ENCODE data around the gene SOX5. TPM values are rescaled to one million over a fixed set of nuclear protein-coding genes. Genes with fewer than 3 reads are reported as not detected.
"Not testable (repeated sequence)": the region's sequence is repeated elsewhere in the genome, so short reads cannot be mapped to it uniquely, and the experiment has no call there.

Gene SOX5
- total and polyA plus RNA-seq, 2 donors (not counting 1 experiment from before 2014, with no cell fraction given), result 3.9 to 17.2 TPM

DNA sequence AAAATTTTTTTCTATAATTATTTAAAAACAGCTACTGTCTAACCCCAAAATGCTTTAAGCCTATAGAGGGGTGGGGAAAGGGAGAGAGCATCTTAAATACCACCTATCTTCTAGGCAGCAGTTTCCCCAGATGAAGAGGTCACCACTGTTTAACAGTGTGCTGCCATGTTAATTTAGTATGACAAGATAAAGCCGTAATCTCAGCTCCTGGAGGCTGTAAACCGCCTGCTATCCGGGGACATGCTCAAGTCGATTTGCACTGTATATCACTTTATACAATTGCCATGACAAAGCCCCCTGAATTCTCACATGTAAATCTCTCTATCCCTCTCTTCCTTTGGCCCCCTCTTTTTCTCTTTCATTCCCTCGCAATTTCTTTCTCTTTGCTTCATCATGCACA lies 68.5 kb downstream of the SOX5 start:
- H2AFZ ChIP-seq (ENCODE audit: insufficient read depth, low read depth, low read length, poor library complexity, severe bottlenecking), result no peak overlapping the region
- H3K36me3 ChIP-seq (replicated peaks in 1 of 2; ENCODE audit: control extremely low read depth in 1 of 2, control insufficient read depth in 1 of 2, extremely low read depth in 1 of 2, insufficient read depth in 2 of 2, low read length in 1 of 2), result no peaks in the 10 kb centered on the region
- no peak for DNase-seq
- ChIA-PET POLR2A (no interaction called here), CTCF (no interaction called here)
- H3K9me3 ChIP-seq (ENCODE audit: control extremely low read depth in 1 of 3, control insufficient read depth in 2 of 3, insufficient read depth in 1 of 3, low read length in 2 of 3), result no peaks in the 10 kb centered on the region
- H3K27me3 Mint-ChIP-seq, result no peaks in the 10 kb centered on the region
- no peak overlapping the region for H3K4me2 ChIP-seq (replicated peaks; ENCODE audit: low read depth, low read length, poor library complexity, severe bottlenecking)
- H3K79me2 ChIP-seq (ENCODE audit: control insufficient read depth, insufficient read depth, low read length), result no peaks in the 10 kb centered on the region
- no peak for TF ChIP-seq EZH2 (IDR thresholded peaks at IDR 0.05; ENCODE audit: borderline replicate concordance, insufficient read depth, low read depth, low read length, poor library complexity, severe bottlenecking)
- TF ChIP-seq, protein P1, sequence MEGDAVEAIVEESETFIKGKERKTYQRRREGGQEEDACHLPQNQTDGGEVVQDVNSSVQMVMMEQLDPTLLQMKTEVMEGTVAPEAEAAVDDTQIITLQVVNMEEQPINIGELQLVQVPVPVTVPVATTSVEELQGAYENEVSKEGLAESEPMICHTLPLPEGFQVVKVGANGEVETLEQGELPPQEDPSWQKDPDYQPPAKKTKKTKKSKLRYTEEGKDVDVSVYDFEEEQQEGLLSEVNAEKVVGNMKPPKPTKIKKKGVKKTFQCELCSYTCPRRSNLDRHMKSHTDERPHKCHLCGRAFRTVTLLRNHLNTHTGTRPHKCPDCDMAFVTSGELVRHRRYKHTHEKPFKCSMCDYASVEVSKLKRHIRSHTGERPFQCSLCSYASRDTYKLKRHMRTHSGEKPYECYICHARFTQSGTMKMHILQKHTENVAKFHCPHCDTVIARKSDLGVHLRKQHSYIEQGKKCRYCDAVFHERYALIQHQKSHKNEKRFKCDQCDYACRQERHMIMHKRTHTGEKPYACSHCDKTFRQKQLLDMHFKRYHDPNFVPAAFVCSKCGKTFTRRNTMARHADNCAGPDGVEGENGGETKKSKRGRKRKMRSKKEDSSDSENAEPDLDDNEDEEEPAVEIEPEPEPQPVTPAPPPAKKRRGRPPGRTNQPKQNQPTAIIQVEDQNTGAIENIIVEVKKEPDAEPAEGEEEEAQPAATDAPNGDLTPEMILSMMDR (IDR thresholded peaks at IDR 0.05), result no peak
- H3K27ac ChIP-seq (ENCODE audit: low read length in 2 of 2), result no peak overlapping the region
- no peaks in the 10 kb centered on the region for H3K27me3 ChIP-seq (replicated peaks in 1 of 4; ENCODE audit: control extremely low read depth in 1 of 4, control insufficient read depth in 3 of 4, insufficient read depth in 4 of 4, low read length in 3 of 4)
- intact Hi-C loops (cut with micrococcal nuclease), result no loop called here
- no peak overlapping the region for H3K9ac ChIP-seq (ENCODE audit: low read length)
- no peaks in the 10 kb centered on the region for H3K9me3 Mint-ChIP-seq (ENCODE audit: insufficient read depth)
- no peak overlapping the region for H3K4me3 Mint-ChIP-seq
- no peaks in the 10 kb centered on the region for H4K20me1 ChIP-seq (ENCODE audit: control insufficient read depth, insufficient read depth, low read length, poor library complexity, severe bottlenecking)
- no peak overlapping the region for H3K4me3 ChIP-seq (ENCODE audit: control extremely low read depth in 1 of 5, extremely low read depth in 1 of 5, insufficient read depth in 1 of 5, low read depth in 2 of 5, low read length in 4 of 5)
- no peak overlapping the region for H3K27ac Mint-ChIP-seq
- H3K4me1 ChIP-seq (ENCODE audit: control insufficient read depth in 2 of 2, insufficient read depth in 2 of 2, low read length in 2 of 2), result no peaks in the 10 kb centered on the region
- 94% methylated on average over 4 of the region's 5 CpGs for WGBS (ENCODE audit: insufficient coverage)
- no peak for ATAC-seq (ENCODE audit: low read depth)
- H3K4me1 Mint-ChIP-seq, result no peaks in the 10 kb centered on the region

DNA sequence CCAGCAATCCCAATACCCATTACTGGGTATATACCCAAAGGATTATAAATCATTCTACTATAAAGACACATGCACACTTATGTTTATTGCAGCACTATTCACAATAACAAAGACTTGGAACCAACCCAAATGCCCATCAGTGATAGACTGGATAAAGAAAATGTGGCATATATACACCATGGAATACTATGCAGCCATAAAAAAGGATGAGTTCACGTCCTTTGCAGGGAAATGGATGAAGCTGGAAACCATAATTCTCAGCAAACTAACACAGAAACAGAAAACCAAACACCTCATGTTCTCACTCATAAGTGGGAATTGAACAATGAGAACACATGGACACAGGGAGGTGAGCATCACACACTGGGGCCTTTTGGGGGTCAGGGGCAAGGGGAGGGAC lies 72.9 kb downstream of the SOX5 start:
- ATAC-seq (ENCODE audit: low read depth); POLR2A ChIA-PET; H3K9me3 Mint-ChIP-seq (ENCODE audit: insufficient read depth); H3K4me3 ChIP-seq (ENCODE audit: control extremely low read depth in 1 of 5, extremely low read depth in 1 of 5, insufficient read depth in 1 of 5, low read depth in 2 of 5, low read length in 4 of 5); H3K27ac Mint-ChIP-seq; H3K27ac ChIP-seq (ENCODE audit: low read length in 2 of 2); H4K20me1 ChIP-seq (ENCODE audit: control insufficient read depth, insufficient read depth, low read length, poor library complexity, severe bottlenecking); H3K36me3 ChIP-seq (replicated peaks in 1 of 2; ENCODE audit: control extremely low read depth in 1 of 2, control insufficient read depth in 1 of 2, extremely low read depth in 1 of 2, insufficient read depth in 2 of 2, low read length in 1 of 2); H2AFZ ChIP-seq (ENCODE audit: insufficient read depth, low read depth, low read length, poor library complexity, severe bottlenecking); H3K9me3 ChIP-seq (ENCODE audit: control extremely low read depth in 1 of 3, control insufficient read depth in 2 of 3, insufficient read depth in 1 of 3, low read length in 2 of 3); intact Hi-C loops (cut with micrococcal nuclease); CTCF ChIA-PET; DNase-seq; H3K4me1 ChIP-seq (ENCODE audit: control insufficient read depth in 2 of 2, insufficient read depth in 2 of 2, low read length in 2 of 2); H3K79me2 ChIP-seq (ENCODE audit: control insufficient read depth, insufficient read depth, low read length); H3K4me3 Mint-ChIP-seq; H3K9ac ChIP-seq (ENCODE audit: low read length); H3K4me2 ChIP-seq (replicated peaks; ENCODE audit: low read depth, low read length, poor library complexity, severe bottlenecking); H3K27me3 Mint-ChIP-seq; H3K27me3 ChIP-seq (replicated peaks in 1 of 4; ENCODE audit: control extremely low read depth in 1 of 4, control insufficient read depth in 3 of 4, insufficient read depth in 4 of 4, low read length in 3 of 4); H3K4me1 Mint-ChIP-seq: not testable (repeated sequence)
- no CpG with 5 or more reads among the region's 1 CpG for WGBS (ENCODE audit: insufficient coverage)

All from B cell (primary cell).